Omental fat pad (tissue), 4 donors: ENCODE data around the gene RING1. TPM values are rescaled to one million over a fixed set of nuclear protein-coding genes. Genes with fewer than 3 reads are reported as not detected.

ENCODE experiments used
- ATAC-seq: fragments of 150-250 bp; one replicate; pipeline ENCODE4 v1.9.1; 2016; ENCODE audit warnings: mild to moderate bottlenecking, moderate library complexity; ENCODE audit not compliant: low FRiP score
- DNase-seq: peaks from one replicate; pipeline ENCODE4 v3.0.0-alpha.2; 2019; ENCODE audit warnings: low spot score
- total RNA-seq, 4 donors: library from RNA; depleted of rRNA; stranded (reverse); fragments of >200 nt; gene quantifications; one replicate each; pipeline ENCODE4 v1.1.0, GENCODE V29; 2016
- TF ChIP-seq, protein P1 (sequence below), 3 donors: fragments of 450-650 bp; IDR thresholded peaks; one replicate each; pipeline ENCODE4 v1.5.1; 2016 to 2017; ENCODE audit warnings: antibody characterized with exemption in 3 of 3, mild to moderate bottlenecking in 3 of 3, moderate library complexity in 2 of 3

RING1 gene
- total RNA-seq, 4 donors from 2014 or later, result 13.1 to 20.1 (median 15.7) TPM

DNA sequence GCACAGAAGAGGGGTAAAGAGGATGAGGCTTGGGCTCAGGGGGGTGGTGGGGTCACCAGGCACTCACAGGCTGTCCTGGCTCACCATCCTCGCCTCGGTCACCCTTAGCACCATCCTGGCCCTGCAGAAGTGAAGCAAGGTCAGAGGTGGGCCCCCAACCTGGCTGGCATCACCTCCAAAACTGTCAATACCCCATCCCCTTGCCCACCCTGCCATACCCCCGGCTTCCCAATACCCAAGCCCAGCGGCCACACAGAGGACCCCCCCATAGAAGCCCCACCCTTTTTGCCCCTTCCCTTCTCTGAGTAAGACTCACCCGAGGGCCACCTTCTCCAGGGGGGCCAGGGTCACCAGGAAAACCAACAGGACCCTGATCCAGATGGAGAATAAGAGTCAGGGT, 39.7 kb upstream of the RING1 start:
- TF ChIP-seq, protein P1, sequence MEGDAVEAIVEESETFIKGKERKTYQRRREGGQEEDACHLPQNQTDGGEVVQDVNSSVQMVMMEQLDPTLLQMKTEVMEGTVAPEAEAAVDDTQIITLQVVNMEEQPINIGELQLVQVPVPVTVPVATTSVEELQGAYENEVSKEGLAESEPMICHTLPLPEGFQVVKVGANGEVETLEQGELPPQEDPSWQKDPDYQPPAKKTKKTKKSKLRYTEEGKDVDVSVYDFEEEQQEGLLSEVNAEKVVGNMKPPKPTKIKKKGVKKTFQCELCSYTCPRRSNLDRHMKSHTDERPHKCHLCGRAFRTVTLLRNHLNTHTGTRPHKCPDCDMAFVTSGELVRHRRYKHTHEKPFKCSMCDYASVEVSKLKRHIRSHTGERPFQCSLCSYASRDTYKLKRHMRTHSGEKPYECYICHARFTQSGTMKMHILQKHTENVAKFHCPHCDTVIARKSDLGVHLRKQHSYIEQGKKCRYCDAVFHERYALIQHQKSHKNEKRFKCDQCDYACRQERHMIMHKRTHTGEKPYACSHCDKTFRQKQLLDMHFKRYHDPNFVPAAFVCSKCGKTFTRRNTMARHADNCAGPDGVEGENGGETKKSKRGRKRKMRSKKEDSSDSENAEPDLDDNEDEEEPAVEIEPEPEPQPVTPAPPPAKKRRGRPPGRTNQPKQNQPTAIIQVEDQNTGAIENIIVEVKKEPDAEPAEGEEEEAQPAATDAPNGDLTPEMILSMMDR (IDR thresholded peaks at IDR 0.05), result no peak
- ATAC-seq (no peak), DNase-seq (no peak)

DNA sequence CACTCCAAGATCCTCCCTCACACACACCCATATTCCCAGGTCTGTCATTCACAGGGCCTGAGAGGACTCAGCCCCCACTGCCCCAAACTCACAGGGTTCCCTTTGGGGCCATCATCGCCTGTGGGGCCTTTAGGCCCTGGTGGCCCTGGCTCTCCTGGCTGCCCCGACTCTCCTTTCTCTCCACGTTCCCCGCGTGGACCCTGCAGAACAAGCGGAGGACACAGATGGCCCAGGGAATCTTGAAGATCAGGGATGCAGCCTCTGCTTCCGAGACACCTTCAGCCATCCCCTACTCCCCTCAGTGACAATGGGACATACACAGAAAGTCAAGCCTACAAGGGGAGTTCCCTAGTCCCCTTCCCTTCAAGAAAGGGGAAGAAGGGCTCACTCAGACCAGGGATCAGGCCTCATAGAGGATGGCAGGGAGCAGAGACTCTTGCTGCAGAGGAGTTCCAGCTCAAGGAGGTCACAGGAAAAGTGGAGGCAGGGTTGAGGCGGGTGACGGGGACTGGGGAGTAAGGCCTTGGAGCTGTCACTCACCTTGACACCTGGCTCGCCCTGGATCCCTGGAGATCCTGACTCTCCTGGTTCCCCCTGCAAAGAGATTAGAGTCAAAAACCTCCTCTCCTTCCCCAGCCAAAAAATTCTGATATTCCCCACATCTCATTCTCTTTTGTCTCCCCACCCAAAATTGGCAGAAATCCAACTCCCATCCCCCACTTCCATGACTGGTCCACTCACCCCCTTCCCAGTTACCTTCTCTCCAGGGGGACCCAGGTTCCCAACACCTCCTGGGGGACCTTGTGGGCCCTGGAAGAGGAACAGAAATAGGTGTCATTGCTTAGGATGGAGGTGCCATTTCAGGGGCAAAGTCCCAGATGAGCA, 38.8 kb upstream of the RING1 start:
- no peak for ATAC-seq
- DNase-seq, result no peak
- TF ChIP-seq, protein P1 (IDR thresholded peaks at IDR 0.05), result no peak

GRCh38 chr6:33170176-33171015, 37.9 kb upstream of the RING1 start:
- ATAC-seq (no peak), DNase-seq (no peak)
- TF ChIP-seq, protein P1 (IDR thresholded peaks at IDR 0.05), result no peak

GRCh38 chr6:33171016-33171879, 37.1 kb upstream of the RING1 start:
- DNase-seq, result no peak
- TF ChIP-seq, protein P1 (IDR thresholded peaks at IDR 0.05), result no peak
- no peak for ATAC-seq

DNA sequence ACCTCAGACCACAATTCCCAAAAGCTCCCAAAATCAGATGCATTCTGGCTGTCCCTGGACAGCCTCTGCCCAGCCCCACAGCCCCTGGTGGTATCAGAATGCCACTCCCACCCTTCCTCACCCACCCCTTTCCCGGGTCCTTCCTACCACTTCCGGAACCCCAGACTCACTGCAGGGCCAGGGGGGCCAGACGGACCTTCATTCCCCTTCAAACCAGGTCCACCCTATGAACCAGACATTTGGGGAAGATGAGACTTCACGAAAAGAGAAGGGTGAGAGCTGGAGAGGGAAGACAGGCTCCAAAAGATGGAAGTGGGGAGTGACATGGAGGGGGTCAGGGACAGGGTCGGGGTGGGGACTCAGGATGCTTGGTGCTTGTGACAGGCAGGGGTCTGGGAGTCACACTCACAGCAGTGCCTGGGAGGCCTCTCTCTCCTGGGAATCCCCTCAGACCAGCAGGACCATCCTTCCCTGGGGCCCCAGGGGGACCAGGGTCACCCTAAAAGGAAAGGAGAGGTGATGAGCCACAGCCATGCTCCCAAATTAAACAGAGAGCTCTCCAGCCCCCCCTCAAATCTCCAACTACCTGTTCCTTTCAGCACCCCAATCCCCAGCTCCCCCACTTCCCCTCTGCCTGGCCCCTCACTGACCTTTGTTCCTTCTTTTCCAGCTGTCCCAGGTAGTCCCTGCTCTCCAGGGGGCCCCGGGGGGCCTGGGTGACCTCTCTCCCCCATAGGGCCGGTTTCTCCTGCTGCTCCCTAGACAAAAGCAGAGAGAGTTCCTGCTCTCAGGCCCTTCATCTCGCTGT, 36.2 kb upstream of the RING1 start:
- DNase-seq, result no peak
- TF ChIP-seq, protein P1 (IDR thresholded peaks at IDR 0.05), result no peak
- no peak for ATAC-seq
